Stimulated activated CD4-positive, alpha-beta T cell treated with anti-CD3 and anti-CD28 coated beads, Interleukin-1b, Interleukin-23, amount 100 ng/mL, for 1 hour (primary cell): ENCODE results near the gene ABCA4.
"Not testable (repeated sequence)": the region's sequence is repeated elsewhere in the genome, so short reads cannot be mapped to it uniquely, and the experiment has no call there.

ENCODE experiments used
- DNase-seq, 2 donors: peaks; one replicate each; pipeline ENCODE4 v3.0.0-alpha.2; 2020; ENCODE audit warnings: low read depth in 2 of 2

The ABCA4 gene

GRCh38 chr1:93979040-93979717, 141.8 kb downstream of the ABCA4 start:
- no peak for DNase-seq

GRCh38 chr1:93977598-93977945, 143.4 kb downstream of the ABCA4 start:
- DNase-seq: no peak

- no peak for DNase-seq
Measured at GRCh38 chr1:93976711-93977597, 144.0 kb downstream of the ABCA4 start.

- DNase-seq: no peak
Measured at GRCh38 chr1:93976291-93976690, 144.7 kb downstream of the ABCA4 start.

DNA sequence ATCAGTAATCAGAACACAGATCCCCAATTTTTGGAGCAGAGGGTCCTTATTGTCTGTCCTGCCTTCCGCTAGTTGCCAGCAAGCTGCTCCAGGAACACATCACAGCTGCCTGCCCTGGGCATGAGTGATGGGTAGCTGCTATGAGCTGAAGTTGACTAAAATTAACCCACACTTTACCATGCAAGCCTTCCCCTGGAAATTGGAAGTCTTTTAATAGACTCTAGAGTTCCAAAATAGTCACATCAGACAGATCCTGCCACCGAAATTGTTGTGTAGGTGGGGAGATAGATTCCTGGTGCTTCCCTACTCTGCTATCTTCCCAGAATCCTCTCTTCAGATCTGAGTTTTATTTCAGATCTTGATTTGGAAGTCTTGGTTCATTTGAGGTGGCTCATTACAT, 148.6 kb downstream of the ABCA4 start:
- DNase-seq: no peak

- DNase-seq: no peak
Measured at GRCh38 chr1:93969887-93970286, 151.1 kb downstream of the ABCA4 start.

- DNase-seq: no peak
Measured at GRCh38 chr1:93969371-93969770, 151.6 kb downstream of the ABCA4 start.

DNA sequence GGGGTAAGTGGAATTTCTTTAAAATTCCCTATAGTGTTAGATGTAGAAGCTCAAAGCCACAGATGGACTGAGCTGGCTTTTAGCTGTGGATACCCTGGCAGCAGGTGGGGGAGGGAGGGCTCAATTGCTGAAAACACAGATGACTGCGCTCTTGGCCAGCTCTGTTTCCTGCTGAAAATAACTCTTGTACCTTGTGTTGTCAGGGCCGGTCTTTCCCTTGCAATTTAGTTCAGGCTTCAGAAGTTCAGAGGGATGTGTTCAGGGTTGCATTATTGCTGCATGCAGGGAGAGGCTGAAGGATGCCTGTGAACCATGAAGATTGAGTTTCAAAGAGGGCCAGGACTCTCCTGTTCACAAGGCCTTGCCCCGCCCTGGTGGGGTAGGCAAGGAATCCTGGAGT, 153.6 kb downstream of the ABCA4 start:
- DNase-seq: no peak

- DNase-seq: no peak
Measured at GRCh38 chr1:93965888-93966287, 155.1 kb downstream of the ABCA4 start.

GRCh38 chr1:93965256-93965655, 155.7 kb downstream of the ABCA4 start:
- DNase-seq: no peak

- no peak for DNase-seq
Measured at GRCh38 chr1:93964777-93965200, 156.2 kb downstream of the ABCA4 start.

DNA sequence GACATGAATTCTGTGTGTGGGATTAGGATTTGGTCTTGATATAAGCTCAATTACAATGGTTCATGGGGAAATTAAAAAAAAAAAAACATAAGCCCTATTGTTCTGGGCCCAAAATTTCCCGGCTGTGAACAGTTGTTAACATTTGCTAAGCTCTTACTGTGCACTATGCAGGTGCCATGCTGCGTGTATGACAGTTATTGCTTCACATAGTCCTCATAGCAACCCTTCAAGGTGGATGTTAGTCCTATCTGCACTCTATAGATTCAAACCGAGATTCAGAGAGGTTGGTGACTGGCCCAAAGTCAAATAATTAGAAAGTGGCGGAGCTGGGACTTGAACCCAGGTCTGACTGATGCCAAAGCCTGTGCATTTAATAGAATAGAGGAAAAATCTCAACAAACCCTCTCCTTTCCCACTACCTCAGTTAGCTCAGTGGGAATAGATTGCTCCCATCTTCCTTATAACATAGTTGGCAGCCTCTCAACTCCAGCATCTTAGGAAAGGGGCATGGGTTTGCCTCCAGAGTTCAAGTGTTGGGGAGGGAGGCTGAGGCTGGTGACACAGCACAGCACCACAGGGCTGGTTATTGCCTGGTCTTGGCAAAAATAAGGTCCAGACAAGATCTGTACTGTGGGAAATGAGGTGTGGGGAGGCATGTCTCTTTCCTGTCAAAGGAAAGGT, 156.7 kb downstream of the ABCA4 start:
- DNase-seq: no peak

GRCh38 chr1:93963585-93963984, 157.4 kb downstream of the ABCA4 start:
- no peak for DNase-seq

GRCh38 chr1:93961906-93962305, 159.0 kb downstream of the ABCA4 start:
- no peak for DNase-seq

GRCh38 chr1:93961443-93961842, 159.5 kb downstream of the ABCA4 start:
- DNase-seq: no peak

DNA sequence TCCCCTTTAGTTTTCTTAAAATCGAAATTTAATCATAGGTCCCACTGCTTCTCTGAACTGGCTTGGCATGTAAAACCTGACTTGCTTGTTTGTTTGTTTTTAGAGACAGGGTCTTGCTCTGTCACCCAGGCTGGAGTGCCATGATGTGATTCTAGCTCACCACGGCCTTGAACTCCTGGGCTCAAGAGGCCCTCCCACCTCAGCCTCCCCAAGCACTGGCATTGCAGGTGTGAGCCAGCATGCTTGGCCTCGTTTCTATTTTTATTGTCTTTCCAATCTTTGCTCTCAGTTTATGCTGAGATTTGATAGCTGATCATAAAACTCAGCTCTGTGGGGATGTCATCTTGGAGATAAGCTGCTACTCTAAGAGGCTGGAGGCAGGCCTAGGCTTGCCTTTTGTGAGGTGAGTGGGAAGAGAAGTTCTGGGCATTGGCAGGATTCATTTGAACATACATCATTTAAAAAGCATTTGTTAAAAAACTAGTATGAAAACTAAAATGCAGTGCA, 160.3 kb downstream of the ABCA4 start:
- no peak for DNase-seq

DNA sequence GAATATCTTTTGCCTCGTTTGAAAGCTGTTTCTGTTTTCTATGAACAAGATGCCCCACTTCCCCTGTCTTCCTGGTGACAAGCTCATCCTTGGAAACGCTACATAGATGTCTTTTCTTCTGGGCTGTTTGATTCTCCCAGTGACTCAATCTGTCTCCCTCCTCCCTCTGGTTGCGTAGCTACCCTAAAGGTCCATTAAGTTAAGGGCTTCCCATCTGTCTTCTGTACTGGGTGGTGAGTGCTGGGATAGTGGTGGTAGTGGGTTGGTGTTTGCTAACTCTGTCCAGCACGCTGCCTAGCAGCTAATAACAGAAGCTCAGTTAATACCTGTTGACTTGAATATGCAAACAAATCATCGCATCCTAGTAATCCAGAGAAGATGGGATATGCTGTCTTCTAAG, 161.5 kb downstream of the ABCA4 start:
- DNase-seq: no peak

DNA sequence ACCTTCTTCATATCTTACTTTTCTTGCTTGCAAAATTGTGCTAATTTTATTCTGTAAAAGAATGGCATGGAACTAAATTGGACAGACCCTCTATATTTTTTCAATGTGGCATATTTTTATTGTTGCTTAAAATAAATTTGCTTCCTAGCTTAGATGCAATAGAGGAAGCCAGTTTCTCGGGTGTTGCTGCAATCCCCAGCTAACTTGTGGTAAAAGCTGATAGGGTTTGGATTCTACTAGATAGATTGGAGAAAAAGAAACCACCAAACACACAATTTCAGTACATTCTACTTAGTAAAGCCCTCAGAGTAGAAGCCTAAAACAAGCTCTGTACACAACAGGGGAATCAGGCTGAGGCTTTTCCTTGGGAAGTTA, 162.2 kb downstream of the ABCA4 start:
- DNase-seq: no peak

DNA sequence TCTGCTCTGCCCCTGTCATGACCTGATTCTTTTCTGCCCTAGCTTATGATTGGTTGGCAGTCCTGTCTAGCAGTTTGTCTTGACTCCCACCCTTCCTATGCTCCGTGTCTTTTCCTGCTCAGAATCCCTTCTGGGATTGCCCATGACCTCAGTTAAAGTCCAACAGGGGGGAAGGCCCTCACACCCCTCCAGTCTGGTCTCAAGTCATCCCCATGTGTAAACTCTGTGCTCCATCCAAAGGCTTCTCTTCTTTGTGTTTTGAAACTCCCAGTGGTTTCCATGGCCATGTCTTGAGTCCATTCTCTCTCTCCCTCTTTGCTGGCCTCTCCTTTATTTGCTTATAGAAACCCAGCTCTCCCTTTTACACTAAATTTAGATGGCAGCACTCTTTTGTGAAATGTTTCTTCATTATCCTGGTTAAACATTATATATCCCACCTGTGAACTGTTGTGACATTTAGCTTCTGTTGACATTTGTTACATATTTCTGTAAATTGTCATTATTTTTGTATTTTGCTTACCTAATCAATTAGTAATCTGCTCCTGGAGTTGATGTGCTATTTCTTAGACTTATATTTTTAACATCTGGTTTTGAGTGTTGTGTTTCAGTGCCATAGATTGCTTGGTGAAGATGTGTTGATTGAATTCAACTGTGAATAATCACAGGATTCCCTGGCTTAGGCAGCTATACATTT, 162.8 kb downstream of the ABCA4 start:
- DNase-seq: no peak

- DNase-seq: no peak
Measured at GRCh38 chr1:93955765-93956164, 165.2 kb downstream of the ABCA4 start.

GRCh38 chr1:93947002-93947686, 173.8 kb downstream of the ABCA4 start:
- DNase-seq: not testable (repeated sequence)
